KMS-11 (cell line): ENCODE data around the gene ZBTB7B.

Experiments used
- H2AFZ ChIP-seq: fragments of 200-600 bp; sonication (generic); 2 replicates; pipeline ENCODE4 v1.6.1; 2016; ENCODE audit warnings: antibody characterized with exemption, mixed run types, low read depth
- H3K27ac ChIP-seq: fragments of 200-600 bp; sonication (generic); 2 replicates; pipeline ENCODE4 v1.6.1; 2016; ENCODE audit warnings: mild to moderate bottlenecking, mixed run types
- H3K27me3 ChIP-seq: fragments of 200-600 bp; sonication (generic); 2 replicates; pipeline ENCODE4 v1.6.1; 2017; ENCODE audit warnings: mild to moderate bottlenecking, low read depth, mixed run types, moderate library complexity; ENCODE audit not compliant: insufficient read depth
- H3K36me3 ChIP-seq: fragments of 200-600 bp; sonication (generic); 2 replicates; pipeline ENCODE4 v1.6.1; 2017; ENCODE audit warnings: mild to moderate bottlenecking, mixed run types; ENCODE audit not compliant: insufficient read depth
- H3K4me1 ChIP-seq: fragments of 200-600 bp; sonication (generic); 2 replicates; pipeline ENCODE4 v1.6.1; 2016; ENCODE audit warnings: mild to moderate bottlenecking, low read depth, mixed run types; ENCODE audit not compliant: poor library complexity, severe bottlenecking
- H3K4me2 ChIP-seq: fragments of 200-600 bp; sonication (generic); 2 replicates; pipeline ENCODE4 v1.7.0; 2016; ENCODE audit warnings: mild to moderate bottlenecking, mixed run types
- H3K4me3 ChIP-seq: fragments of 200-600 bp; sonication (generic); IDR thresholded peaks from 2 replicates; pipeline ENCODE4 v1.6.1; 2017; ENCODE audit warnings: low read depth, low read length, mixed read lengths; ENCODE audit not compliant: insufficient read depth
- H3K79me2 ChIP-seq: fragments of 200-600 bp; sonication (generic); 2 replicates; pipeline ENCODE4 v1.6.1; 2016; ENCODE audit warnings: low read depth, mixed run types; ENCODE audit not compliant: insufficient read depth
- H3K9ac ChIP-seq: fragments of 200-600 bp; sonication (generic); 2 replicates; pipeline ENCODE4 v1.6.1; 2016; ENCODE audit warnings: mild to moderate bottlenecking, mixed run types
- H4K20me1 ChIP-seq: fragments of 200-600 bp; sonication (generic); 2 replicates; pipeline ENCODE4 v1.6.1; 2016; ENCODE audit warnings: mild to moderate bottlenecking, mixed run types; ENCODE audit not compliant: insufficient read depth
- CTCF ChIP-seq: fragments of 200-600 bp; sonication (generic); conservative IDR thresholded peaks from 2 replicates; pipeline ENCODE4 v1.6.1; 2017; ENCODE audit warnings: low read depth, mild to moderate bottlenecking, antibody characterized with exemption, low read length, moderate library complexity, mixed read lengths

The ZBTB7B gene

GRCh38 chr1:155000411-155000725 lies 2.2 kb upstream of the ZBTB7B start:
- peak overlapping the region; percentile 84 for H3K9ac ChIP-seq
- peak overlapping the region; percentile 91 for H3K27ac ChIP-seq
- no peaks in the 10 kb centered on the region for H3K27me3 ChIP-seq
- no peaks in the 10 kb centered on the region for H3K36me3 ChIP-seq
- H2AFZ ChIP-seq = peak overlapping the region; percentile 27; the same call in 1 of the 2 replicates
- no peaks in the 10 kb centered on the region for H4K20me1 ChIP-seq
- peak overlapping the region; percentile 99 for H3K4me3 ChIP-seq
- H3K4me1 ChIP-seq = peaks cover 51% of the 10 kb centered on the region
- H3K79me2 ChIP-seq = peaks cover 27% of the 10 kb centered on the region
- no peak for TF ChIP-seq CTCF
- peak overlapping the region; percentile 77 for H3K4me2 ChIP-seq

GRCh38 chr1:155000726-155001424 lies 1.7 kb upstream of the ZBTB7B start:
- peak overlapping the region; percentile 41 for H3K4me2 ChIP-seq
- peaks cover 51% of the 10 kb centered on the region for H3K4me1 ChIP-seq
- H3K79me2 ChIP-seq = peaks cover 33% of the 10 kb centered on the region
- peak overlapping the region; percentile 99 for H3K4me3 ChIP-seq
- peak overlapping the region; percentile 84 for H3K9ac ChIP-seq
- H2AFZ ChIP-seq = peak overlapping the region; percentile 62
- TF ChIP-seq CTCF = no peak
- H3K36me3 ChIP-seq = no peaks in the 10 kb centered on the region
- H4K20me1 ChIP-seq = no peaks in the 10 kb centered on the region
- peak overlapping the region; percentile 91 for H3K27ac ChIP-seq
- H3K27me3 ChIP-seq = no peaks in the 10 kb centered on the region

- peaks cover 37% of the 10 kb centered on the region for H3K79me2 ChIP-seq
- TF ChIP-seq CTCF = no peak
- H3K4me1 ChIP-seq = peaks cover 51% of the 10 kb centered on the region
- H2AFZ ChIP-seq = peak overlapping the region; percentile 62
- H3K4me3 ChIP-seq = peak overlapping the region; percentile 99
- no peaks in the 10 kb centered on the region for H3K36me3 ChIP-seq
- H3K4me2 ChIP-seq = peak overlapping the region; percentile 41
- peak overlapping the region; percentile 84 for H3K9ac ChIP-seq
- H3K27me3 ChIP-seq = no peaks in the 10 kb centered on the region
- H4K20me1 ChIP-seq = no peaks in the 10 kb centered on the region
- H3K27ac ChIP-seq = peak overlapping the region; percentile 91
Measured at GRCh38 chr1:155001425-155001674, 1.3 kb upstream of the ZBTB7B start.

GRCh38 chr1:155001675-155002463 lies 733 bp upstream of the ZBTB7B start:
- peak overlapping the region; percentile 41 for H3K4me2 ChIP-seq
- peaks cover 42% of the 10 kb centered on the region for H3K79me2 ChIP-seq
- peak; percentile 61 for TF ChIP-seq CTCF
- peak overlapping the region; percentile 84 for H3K9ac ChIP-seq
- peaks cover 56% of the 10 kb centered on the region for H3K4me1 ChIP-seq
- H3K27me3 ChIP-seq = no peaks in the 10 kb centered on the region
- H3K27ac ChIP-seq = peak overlapping the region; percentile 91
- peak overlapping the region; percentile 62; the same call in 1 of the 2 replicates for H2AFZ ChIP-seq
- H4K20me1 ChIP-seq = no peaks in the 10 kb centered on the region
- H3K4me3 ChIP-seq = peak overlapping the region; percentile 99
- H3K36me3 ChIP-seq = no peaks in the 10 kb centered on the region
